ENCODE measurements around the gene FAM110A.

DNA sequence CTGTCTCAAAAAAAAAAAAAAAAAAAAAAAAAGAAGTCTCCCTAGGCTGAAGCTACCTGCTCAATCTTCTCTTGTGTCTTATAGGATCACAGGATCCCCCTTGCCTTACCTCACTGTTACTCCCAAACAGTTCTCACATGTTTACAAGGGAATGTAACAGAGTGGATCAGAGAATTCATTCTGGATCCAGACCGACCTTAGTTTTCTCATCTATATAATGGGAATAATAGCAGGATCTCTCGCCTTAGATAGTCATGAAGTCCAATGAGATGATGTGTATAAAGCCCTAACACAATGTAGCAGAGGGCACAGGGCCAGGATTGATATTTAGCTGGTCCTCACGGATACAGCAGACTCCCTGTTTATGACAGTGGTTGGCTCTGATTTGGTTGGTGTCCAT, 2.3 kb upstream of the FAM110A start:
- TF ChIP-seq POLR2A (IDR thresholded peaks at IDR 0.05) (no peak), EP300 (IDR thresholded peaks at IDR 0.05) (no peak)
- TF ChIP-seq, protein P1, sequence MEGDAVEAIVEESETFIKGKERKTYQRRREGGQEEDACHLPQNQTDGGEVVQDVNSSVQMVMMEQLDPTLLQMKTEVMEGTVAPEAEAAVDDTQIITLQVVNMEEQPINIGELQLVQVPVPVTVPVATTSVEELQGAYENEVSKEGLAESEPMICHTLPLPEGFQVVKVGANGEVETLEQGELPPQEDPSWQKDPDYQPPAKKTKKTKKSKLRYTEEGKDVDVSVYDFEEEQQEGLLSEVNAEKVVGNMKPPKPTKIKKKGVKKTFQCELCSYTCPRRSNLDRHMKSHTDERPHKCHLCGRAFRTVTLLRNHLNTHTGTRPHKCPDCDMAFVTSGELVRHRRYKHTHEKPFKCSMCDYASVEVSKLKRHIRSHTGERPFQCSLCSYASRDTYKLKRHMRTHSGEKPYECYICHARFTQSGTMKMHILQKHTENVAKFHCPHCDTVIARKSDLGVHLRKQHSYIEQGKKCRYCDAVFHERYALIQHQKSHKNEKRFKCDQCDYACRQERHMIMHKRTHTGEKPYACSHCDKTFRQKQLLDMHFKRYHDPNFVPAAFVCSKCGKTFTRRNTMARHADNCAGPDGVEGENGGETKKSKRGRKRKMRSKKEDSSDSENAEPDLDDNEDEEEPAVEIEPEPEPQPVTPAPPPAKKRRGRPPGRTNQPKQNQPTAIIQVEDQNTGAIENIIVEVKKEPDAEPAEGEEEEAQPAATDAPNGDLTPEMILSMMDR (IDR thresholded peaks at IDR 0.05): no peak
